ENCODE results near the gene CD81. TPM values are rescaled to one million over a fixed set of nuclear protein-coding genes. Genes with fewer than 3 reads are reported as not detected.

The CD81 gene
- total RNA-seq, 1 experiment from 2014 or later, result 296 TPM

DNA sequence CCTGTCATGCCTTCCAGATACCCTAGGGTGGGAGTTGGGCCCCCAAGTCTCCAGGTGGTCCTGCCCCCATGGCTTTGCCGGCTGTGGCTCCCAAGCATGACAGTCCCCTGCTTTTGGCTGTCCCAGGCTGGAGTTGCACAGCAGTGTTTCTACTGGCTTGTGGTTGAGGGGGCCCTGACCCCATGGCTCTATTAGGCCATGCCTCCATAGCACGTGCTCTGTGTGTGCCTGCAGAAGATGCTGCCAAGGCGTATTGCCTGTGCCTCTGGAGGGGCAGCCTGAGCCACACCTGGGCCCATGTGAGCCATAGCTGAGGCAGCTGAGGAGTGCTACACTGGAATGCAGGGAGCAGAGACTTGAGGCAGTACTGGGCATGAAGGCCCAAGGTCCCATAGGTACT is 25.4 kb upstream of the CD81 start:
- RAD21 ChIA-PET (ENCODE audit: low non-redundant PET in 1 of 2, low total read pairs in 2 of 2, uncharacterized antibody in 2 of 2, unreplicated experiment in 2 of 2), result no interaction called here

DNA sequence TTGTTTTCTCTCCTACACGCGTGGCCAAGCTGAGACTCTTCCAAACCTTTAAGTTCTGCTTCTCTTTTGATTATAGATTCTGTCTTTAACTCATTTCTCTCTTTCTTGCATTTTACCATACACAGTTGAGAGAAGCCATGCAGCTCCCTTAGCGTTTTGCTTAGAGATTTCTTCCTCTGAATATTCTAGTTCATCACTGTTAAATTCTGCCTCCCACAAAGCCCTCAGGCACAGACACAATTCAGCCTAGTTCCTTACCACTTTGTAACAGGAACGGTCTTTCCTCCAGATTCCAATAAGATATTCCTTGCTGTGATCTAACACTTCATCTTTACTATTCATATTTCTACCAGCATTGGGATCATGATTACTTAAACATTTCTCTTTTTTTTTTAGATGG is 24.7 kb upstream of the CD81 start:
- Histone ChIP-seq H3K79me2 (ENCODE audit: insufficient read depth, low read length) (no peaks in the 10 kb centered on the region), H3K27me3 (ENCODE audit: insufficient read depth, low read length) (peaks cover 3% of the 10 kb centered on the region; the same call in 1 of the 2 replicates), H2AFZ (ENCODE audit: low read depth, low read length, poor library complexity, severe bottlenecking) (no peak overlapping the region), H3K9ac (ENCODE audit: low read length) (no peak overlapping the region), H3K4me1 (ENCODE audit: control insufficient read depth in 1 of 2, insufficient read depth in 2 of 2, low read length in 2 of 2) (no peaks in the 10 kb centered on the region), H4K20me1 (ENCODE audit: insufficient read depth) (no peaks in the 10 kb centered on the region), H3K36me3 (ENCODE audit: control insufficient read depth in 1 of 2, insufficient read depth in 2 of 2, low read length in 2 of 2) (no peaks in the 10 kb centered on the region), H3K9me2 (ENCODE audit: insufficient read depth) (no peaks in the 10 kb centered on the region), H3K27ac (ENCODE audit: low read depth, low read length) (no peak overlapping the region), H3K4me3 (replicated peaks in 1 of 2; ENCODE audit: low read depth in 1 of 2, low read length in 2 of 2) (no peak overlapping the region), H3K4me2 (ENCODE audit: low read length) (no peak overlapping the region), H3K9me3 (ENCODE audit: control insufficient read depth in 1 of 2, insufficient read depth in 1 of 2, low read depth in 1 of 2, low read length in 2 of 2) (no peaks in the 10 kb centered on the region)
- RAD21 ChIA-PET (ENCODE audit: low non-redundant PET in 1 of 2, low total read pairs in 2 of 2, uncharacterized antibody in 2 of 2, unreplicated experiment in 2 of 2), result no interaction called here
- ATAC-seq (no peak), DNase-seq (ENCODE audit: low read depth, low spot score) (no peak)
- TF ChIP-seq, protein P1, sequence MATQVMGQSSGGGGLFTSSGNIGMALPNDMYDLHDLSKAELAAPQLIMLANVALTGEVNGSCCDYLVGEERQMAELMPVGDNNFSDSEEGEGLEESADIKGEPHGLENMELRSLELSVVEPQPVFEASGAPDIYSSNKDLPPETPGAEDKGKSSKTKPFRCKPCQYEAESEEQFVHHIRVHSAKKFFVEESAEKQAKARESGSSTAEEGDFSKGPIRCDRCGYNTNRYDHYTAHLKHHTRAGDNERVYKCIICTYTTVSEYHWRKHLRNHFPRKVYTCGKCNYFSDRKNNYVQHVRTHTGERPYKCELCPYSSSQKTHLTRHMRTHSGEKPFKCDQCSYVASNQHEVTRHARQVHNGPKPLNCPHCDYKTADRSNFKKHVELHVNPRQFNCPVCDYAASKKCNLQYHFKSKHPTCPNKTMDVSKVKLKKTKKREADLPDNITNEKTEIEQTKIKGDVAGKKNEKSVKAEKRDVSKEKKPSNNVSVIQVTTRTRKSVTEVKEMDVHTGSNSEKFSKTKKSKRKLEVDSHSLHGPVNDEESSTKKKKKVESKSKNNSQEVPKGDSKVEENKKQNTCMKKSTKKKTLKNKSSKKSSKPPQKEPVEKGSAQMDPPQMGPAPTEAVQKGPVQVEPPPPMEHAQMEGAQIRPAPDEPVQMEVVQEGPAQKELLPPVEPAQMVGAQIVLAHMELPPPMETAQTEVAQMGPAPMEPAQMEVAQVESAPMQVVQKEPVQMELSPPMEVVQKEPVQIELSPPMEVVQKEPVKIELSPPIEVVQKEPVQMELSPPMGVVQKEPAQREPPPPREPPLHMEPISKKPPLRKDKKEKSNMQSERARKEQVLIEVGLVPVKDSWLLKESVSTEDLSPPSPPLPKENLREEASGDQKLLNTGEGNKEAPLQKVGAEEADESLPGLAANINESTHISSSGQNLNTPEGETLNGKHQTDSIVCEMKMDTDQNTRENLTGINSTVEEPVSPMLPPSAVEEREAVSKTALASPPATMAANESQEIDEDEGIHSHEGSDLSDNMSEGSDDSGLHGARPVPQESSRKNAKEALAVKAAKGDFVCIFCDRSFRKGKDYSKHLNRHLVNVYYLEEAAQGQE (IDR thresholded peaks at IDR 0.05; ENCODE audit: low read depth), result no peak
- TF ChIP-seq ZFX (IDR thresholded peaks at IDR 0.05) (no peak), YY1 (IDR thresholded peaks at IDR 0.05; ENCODE audit: extremely low read depth, insufficient replicate concordance, low read depth, low read length) (no peak), ELF1 (IDR thresholded peaks at IDR 0.05; ENCODE audit: borderline replicate concordance, low read depth) (no peak), CEBPB (IDR thresholded peaks at IDR 0.05; ENCODE audit: low read depth) (no peak), POLR2A (IDR thresholded peaks at IDR 0.05; ENCODE audit: borderline replicate concordance, extremely low read depth, insufficient read depth, insufficient read length) (no peak), JUND (IDR thresholded peaks at IDR 0.05) (no peak), POLR2AphosphoS5 (IDR thresholded peaks at IDR 0.05; ENCODE audit: low read depth, low read length) (no peak)
- TF ChIP-seq, protein P2, sequence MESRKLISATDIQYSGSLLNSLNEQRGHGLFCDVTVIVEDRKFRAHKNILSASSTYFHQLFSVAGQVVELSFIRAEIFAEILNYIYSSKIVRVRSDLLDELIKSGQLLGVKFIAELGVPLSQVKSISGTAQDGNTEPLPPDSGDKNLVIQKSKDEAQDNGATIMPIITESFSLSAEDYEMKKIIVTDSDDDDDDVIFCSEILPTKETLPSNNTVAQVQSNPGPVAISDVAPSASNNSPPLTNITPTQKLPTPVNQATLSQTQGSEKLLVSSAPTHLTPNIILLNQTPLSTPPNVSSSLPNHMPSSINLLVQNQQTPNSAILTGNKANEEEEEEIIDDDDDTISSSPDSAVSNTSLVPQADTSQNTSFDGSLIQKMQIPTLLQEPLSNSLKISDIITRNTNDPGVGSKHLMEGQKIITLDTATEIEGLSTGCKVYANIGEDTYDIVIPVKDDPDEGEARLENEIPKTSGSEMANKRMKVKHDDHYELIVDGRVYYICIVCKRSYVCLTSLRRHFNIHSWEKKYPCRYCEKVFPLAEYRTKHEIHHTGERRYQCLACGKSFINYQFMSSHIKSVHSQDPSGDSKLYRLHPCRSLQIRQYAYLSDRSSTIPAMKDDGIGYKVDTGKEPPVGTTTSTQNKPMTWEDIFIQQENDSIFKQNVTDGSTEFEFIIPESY (IDR thresholded peaks at IDR 0.05; ENCODE audit: extremely low read depth, insufficient replicate concordance, low read length), result no peak
- TF ChIP-seq, protein P3, sequence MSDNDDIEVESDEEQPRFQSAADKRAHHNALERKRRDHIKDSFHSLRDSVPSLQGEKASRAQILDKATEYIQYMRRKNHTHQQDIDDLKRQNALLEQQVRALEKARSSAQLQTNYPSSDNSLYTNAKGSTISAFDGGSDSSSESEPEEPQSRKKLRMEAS (IDR thresholded peaks at IDR 0.05), result no peak
- CTCF ChIA-PET, result no interaction called here
- intact Hi-C loops (cut with micrococcal nuclease), result no loop called here
- POLR2A ChIA-PET, result interaction anchor here (1.4 kb wide), 1 partner anchor 24 kb away, joined by 4 read pairs; no protein-coding TSS in a partner anchor
- no TSS peak for BruUV-seq (replicated peaks)

More for the DNA sequence above, 25.4 kb upstream of the CD81 start:
- Histone ChIP-seq H4K20me1 (ENCODE audit: insufficient read depth) (no peaks in the 10 kb centered on the region), H3K4me1 (ENCODE audit: control insufficient read depth in 1 of 2, insufficient read depth in 2 of 2, low read length in 2 of 2) (no peaks in the 10 kb centered on the region), H3K9me2 (ENCODE audit: insufficient read depth) (no peaks in the 10 kb centered on the region), H3K79me2 (ENCODE audit: insufficient read depth, low read length) (no peaks in the 10 kb centered on the region), H3K4me3 (replicated peaks in 1 of 2; ENCODE audit: low read depth in 1 of 2, low read length in 2 of 2) (no peak overlapping the region), H3K27ac (ENCODE audit: low read depth, low read length) (no peak overlapping the region), H2AFZ (ENCODE audit: low read depth, low read length, poor library complexity, severe bottlenecking) (no peak overlapping the region), H3K4me2 (ENCODE audit: low read length) (no peak overlapping the region), H3K27me3 (ENCODE audit: insufficient read depth, low read length) (peaks cover 3% of the 10 kb centered on the region; the same call in 1 of the 2 replicates), H3K9me3 (ENCODE audit: control insufficient read depth in 1 of 2, insufficient read depth in 1 of 2, low read depth in 1 of 2, low read length in 2 of 2) (no peaks in the 10 kb centered on the region), H3K9ac (ENCODE audit: low read length) (no peak overlapping the region), H3K36me3 (ENCODE audit: control insufficient read depth in 1 of 2, insufficient read depth in 2 of 2, low read length in 2 of 2) (no peaks in the 10 kb centered on the region)
- no peak for DNase-seq (ENCODE audit: low read depth, low spot score)
- POLR2A ChIA-PET, result interaction anchor here (1.4 kb wide), 1 partner anchor 25 kb away, joined by 4 read pairs; no protein-coding TSS in a partner anchor
- TF ChIP-seq ELF1 (IDR thresholded peaks at IDR 0.05; ENCODE audit: borderline replicate concordance, low read depth) (no peak), POLR2AphosphoS5 (IDR thresholded peaks at IDR 0.05; ENCODE audit: low read depth, low read length) (no peak), YY1 (IDR thresholded peaks at IDR 0.05; ENCODE audit: extremely low read depth, insufficient replicate concordance, low read depth, low read length) (no peak), JUND (IDR thresholded peaks at IDR 0.05) (no peak), EZH2phosphoT487 (IDR thresholded peaks at IDR 0.05; ENCODE audit: borderline replicate concordance) (no peak), CEBPB (IDR thresholded peaks at IDR 0.05; ENCODE audit: low read depth) (no peak)
- TF ChIP-seq, protein P4, sequence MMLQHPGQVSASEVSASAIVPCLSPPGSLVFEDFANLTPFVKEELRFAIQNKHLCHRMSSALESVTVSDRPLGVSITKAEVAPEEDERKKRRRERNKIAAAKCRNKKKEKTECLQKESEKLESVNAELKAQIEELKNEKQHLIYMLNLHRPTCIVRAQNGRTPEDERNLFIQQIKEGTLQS (IDR thresholded peaks at IDR 0.05), result no peak
- TF ChIP-seq, protein P3 (IDR thresholded peaks at IDR 0.05), result no peak
- intact Hi-C loops (cut with micrococcal nuclease), result no loop called here
- CTCF ChIA-PET, result no interaction called here
- ATAC-seq, result no peak
- BruUV-seq (replicated peaks), result no TSS peak

All from HCT116 (cell line).